Fibroblast of gingiva (primary cell): ENCODE measurements around the gene GPR85.
"Not testable (repeated sequence)": the region's sequence is repeated elsewhere in the genome, so short reads cannot be mapped to it uniquely, and the experiment has no call there.

ENCODE experiments used
- DNase-seq: peaks from one replicate; pipeline ENCODE4 v3.0.0-alpha.2; 2011; ENCODE audit warnings: low read depth

GPR85 gene

GRCh38 chr7:113084496-113085172, 2.0 kb downstream of the GPR85 start:
- DNase-seq: no peak

- DNase-seq: no peak
These were observed 2.7 kb downstream of the GPR85 start for GRCh38 chr7:113083816-113084495.

- DNase-seq: no peak
These were observed 3.4 kb downstream of the GPR85 start for GRCh38 chr7:113083132-113083815.

- DNase-seq: no peak
These were observed 8.3 kb downstream of the GPR85 start for GRCh38 chr7:113078331-113078730.

- DNase-seq: no peak
These were observed 9.9 kb downstream of the GPR85 start for GRCh38 chr7:113076703-113077102.

GRCh38 chr7:113071465-113071864, 15.2 kb downstream of the GPR85 start:
- DNase-seq: peak; percentile 13

GRCh38 chr7:113062499-113062898, 24.1 kb downstream of the GPR85 start:
- DNase-seq: no peak

GRCh38 chr7:113060100-113060499, 26.5 kb downstream of the GPR85 start:
- DNase-seq: no peak

- DNase-seq: no peak
These were observed 31.7 kb downstream of the GPR85 start for GRCh38 chr7:113054938-113055337.

- DNase-seq: not testable (repeated sequence)
These were observed 32.4 kb downstream of the GPR85 start for GRCh38 chr7:113054272-113054671.

- DNase-seq: not testable (repeated sequence)
These were observed 37.4 kb downstream of the GPR85 start for GRCh38 chr7:113049221-113049620.

GRCh38 chr7:113046453-113046852, 40.2 kb downstream of the GPR85 start:
- DNase-seq: no peak

- DNase-seq: no peak
These were observed 41.2 kb downstream of the GPR85 start for GRCh38 chr7:113045379-113045778.

- no peak for DNase-seq
These were observed 42.2 kb downstream of the GPR85 start for GRCh38 chr7:113044394-113044793.

- DNase-seq: no peak
These were observed 45.8 kb downstream of the GPR85 start for GRCh38 chr7:113040849-113041248.

- DNase-seq: no peak
These were observed 52.7 kb downstream of the GPR85 start for GRCh38 chr7:113033959-113034358.
